GM12878 (cell line): ENCODE results near the gene VEGFD.

Source experiments
- CEBPB ChIP-seq, 2 experiments: fragments of 150-350 bp in 1 of 2; IDR thresholded peaks; 2 replicates each; pipeline ENCODE4 v1.6.1; 2012 to 2014; ENCODE audit warnings: low read depth in 2 of 2, low read length in 2 of 2, borderline replicate concordance in 1 of 2, inconsistent platforms in 1 of 2
- CTCF ChIP-seq, 3 experiments: IDR thresholded peaks in 2 of 3; conservative IDR thresholded peaks in 1 of 3; 2 replicates each; pipeline ENCODE4 v1.5.1; 2011; ENCODE audit warnings: low read depth in 3 of 3, low read length in 3 of 3, mild to moderate bottlenecking in 3 of 3, control low read depth in 2 of 3, moderate library complexity in 2 of 3, inconsistent platforms in 1 of 3, mixed read lengths in 1 of 3; ENCODE audit not compliant: control insufficient read depth in 2 of 3, insufficient read depth in 1 of 3; ENCODE audit errors: extremely low read depth in 1 of 3
- EED ChIP-seq: sonication (generic); IDR thresholded peaks from 2 replicates; pipeline ENCODE4 v1.6.1; 2016; ENCODE audit warnings: antibody characterized with exemption, low read depth
- ELK1 ChIP-seq: IDR thresholded peaks from 2 replicates; pipeline ENCODE4 v1.6.1; 2012; ENCODE audit warnings: low read depth, low read length, improper control_type of control experiment
- EZH2 ChIP-seq: IDR thresholded peaks from 2 replicates; pipeline ENCODE4 v1.6.1; 2012; ENCODE audit warnings: low read depth, mild to moderate bottlenecking, control low read depth, inconsistent platforms, low read length, borderline replicate concordance; ENCODE audit not compliant: control insufficient read depth
- IKZF1 ChIP-seq: fragments of 450-650 bp; conservative IDR thresholded peaks from 2 replicates; pipeline ENCODE4 v1.6.1; 2017; ENCODE audit warnings: antibody characterized with exemption, mild to moderate bottlenecking
- JUND ChIP-seq: IDR thresholded peaks from 2 replicates; pipeline ENCODE4 v1.6.1; 2012; ENCODE audit warnings: low read depth, mild to moderate bottlenecking, low read length, improper control_type of control experiment, moderate library complexity
- PAX5 ChIP-seq: IDR thresholded peaks from 2 replicates; pipeline ENCODE4 v1.6.1; 2011; ENCODE audit warnings: low read depth, low read length, borderline replicate concordance
- PML ChIP-seq: IDR thresholded peaks from 2 replicates; pipeline ENCODE4 v1.6.1; 2012; ENCODE audit warnings: low read length, inconsistent platforms
- POLR2A ChIP-seq: IDR thresholded peaks from 2 replicates; pipeline ENCODE4 v1.6.1; 2011; ENCODE audit warnings: low read depth, mild to moderate bottlenecking, low read length
- POLR2AphosphoS5 ChIP-seq: IDR thresholded peaks from 2 replicates; pipeline ENCODE4 v1.6.1; 2011; ENCODE audit warnings: mild to moderate bottlenecking, low read length, inconsistent platforms
- RAD51 ChIP-seq: fragments of 450-650 bp; IDR thresholded peaks from 2 replicates; pipeline ENCODE4 v1.6.1; 2016; ENCODE audit warnings: moderate library complexity, mild to moderate bottlenecking, inconsistent platforms
- YY1 ChIP-seq: IDR thresholded peaks from 2 replicates; pipeline ENCODE4 v1.6.1; 2011; ENCODE audit warnings: low read depth, mild to moderate bottlenecking, low read length

- TF ChIP-seq PML (no peak), CTCF (IDR thresholded peaks at IDR 0.05 in 2 of 3, conservative IDR thresholded peaks at IDR 0.05 in 1 of 3; ENCODE audit: control insufficient read depth in 2 of 3, extremely low read depth in 1 of 3, insufficient read depth in 1 of 3, low read depth in 3 of 3, low read length in 3 of 3) (no peak), YY1 (no peak), ELK1 (no peak), JUND (no peak), CEBPB (IDR thresholded peaks at IDR 0.05; ENCODE audit: borderline replicate concordance in 1 of 2, low read depth in 2 of 2, low read length in 2 of 2) (no peak), EZH2 (no peak), EED (no peak), POLR2AphosphoS5 (no peak), IKZF1 (no peak), POLR2A (no peak), PAX5 (no peak), RAD51 (no peak)
Observed at GRCh38 chrX:15298201-15298600, 86.0 kb downstream of the VEGFD start.
